GM21723 (cell line): ENCODE data around the gene CFAP54.
"Not testable (repeated sequence)": the region's sequence is repeated elsewhere in the genome, so short reads cannot be mapped to it uniquely, and the experiment has no call there.

Experiments used
- ATAC-seq: cut with Tn5 transposase; IDR thresholded peaks from one replicate; pipeline ENCODE4 v1.9.1; 2021; ENCODE audit warnings: mild to moderate bottlenecking, moderate library complexity; ENCODE audit not compliant: unreplicated experiment

Gene CFAP54

DNA sequence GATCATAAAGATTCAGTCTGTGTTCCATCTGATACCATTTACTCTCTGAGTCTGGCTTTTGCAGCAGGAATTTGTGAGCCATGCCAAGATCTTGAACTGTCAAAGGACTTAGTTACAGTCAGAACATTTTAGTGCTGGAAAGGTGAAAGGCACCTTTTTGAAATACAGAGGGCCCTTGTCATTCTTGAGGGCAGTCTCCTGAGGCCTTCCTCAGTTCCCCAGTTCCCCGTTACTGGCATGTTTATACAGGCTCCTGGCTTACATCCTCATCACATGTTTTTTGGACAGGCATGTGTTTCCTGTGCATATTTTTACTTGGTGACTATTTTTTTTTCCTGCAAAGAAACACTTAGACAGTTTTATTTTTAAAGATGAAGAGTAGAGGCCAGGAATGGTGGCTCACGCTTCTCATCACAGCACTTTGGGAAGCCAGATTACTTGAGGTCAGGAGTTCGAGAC, 21.0 kb downstream of the CFAP54 start:
- ATAC-seq = no peak

DNA sequence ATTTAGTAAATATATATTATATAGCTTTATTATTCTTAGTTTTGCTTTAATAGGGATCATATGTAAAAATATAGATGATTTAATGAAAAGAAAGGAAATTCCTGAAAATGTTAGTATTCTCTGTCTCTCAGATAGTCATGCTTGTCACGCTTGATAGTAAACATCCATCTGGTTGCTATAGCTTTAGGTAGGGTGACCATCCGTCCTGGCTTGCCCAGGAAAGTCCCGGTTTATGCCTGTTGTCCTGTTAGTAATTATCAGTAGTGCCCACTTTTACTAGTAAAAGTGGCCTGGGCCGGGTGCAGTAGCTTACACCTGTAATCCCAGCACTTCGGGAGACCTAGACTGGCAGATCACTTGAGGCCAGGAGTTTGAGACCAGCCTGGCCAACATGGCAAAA, 23.8 kb downstream of the CFAP54 start:
- ATAC-seq = no peak

DNA sequence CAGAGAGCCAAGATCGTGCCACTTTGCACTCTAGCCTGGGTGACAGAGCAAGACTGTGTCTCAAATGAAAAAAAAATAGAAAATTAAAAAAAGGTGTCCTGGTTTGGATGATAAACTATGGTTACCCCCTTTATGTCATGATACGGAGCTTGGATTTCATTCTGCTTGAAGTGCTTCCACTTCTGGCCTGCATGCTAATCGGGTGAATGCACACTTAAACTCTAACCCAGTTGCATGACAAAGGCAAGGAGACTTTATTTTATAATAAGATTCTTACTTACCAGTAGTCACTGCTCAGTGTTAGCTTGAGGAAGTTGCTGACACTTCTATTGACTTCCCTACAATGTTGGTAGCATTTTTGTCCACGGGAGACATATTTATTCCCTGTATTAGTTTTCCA, 24.3 kb downstream of the CFAP54 start:
- ATAC-seq = no peak

DNA sequence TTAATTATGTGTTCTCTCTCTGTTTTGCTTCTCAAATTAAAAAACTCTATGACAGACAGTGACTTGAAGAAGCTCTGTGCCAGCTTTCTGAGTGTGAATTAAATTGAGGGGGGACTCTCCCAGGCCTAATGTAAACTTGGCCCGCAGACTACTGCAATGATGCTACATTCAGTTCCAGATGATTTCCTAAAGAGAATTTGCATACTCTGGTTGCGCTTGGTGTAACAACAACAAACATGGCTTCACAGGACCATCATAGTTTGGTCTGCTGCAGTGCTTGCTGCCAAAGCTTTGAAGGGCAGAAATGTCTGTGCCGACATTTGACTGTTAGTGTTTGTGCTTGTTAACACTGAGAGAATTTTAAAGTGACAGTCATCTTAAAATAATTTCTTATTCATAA, 25.0 kb downstream of the CFAP54 start:
- peak; percentile 78 for ATAC-seq

DNA sequence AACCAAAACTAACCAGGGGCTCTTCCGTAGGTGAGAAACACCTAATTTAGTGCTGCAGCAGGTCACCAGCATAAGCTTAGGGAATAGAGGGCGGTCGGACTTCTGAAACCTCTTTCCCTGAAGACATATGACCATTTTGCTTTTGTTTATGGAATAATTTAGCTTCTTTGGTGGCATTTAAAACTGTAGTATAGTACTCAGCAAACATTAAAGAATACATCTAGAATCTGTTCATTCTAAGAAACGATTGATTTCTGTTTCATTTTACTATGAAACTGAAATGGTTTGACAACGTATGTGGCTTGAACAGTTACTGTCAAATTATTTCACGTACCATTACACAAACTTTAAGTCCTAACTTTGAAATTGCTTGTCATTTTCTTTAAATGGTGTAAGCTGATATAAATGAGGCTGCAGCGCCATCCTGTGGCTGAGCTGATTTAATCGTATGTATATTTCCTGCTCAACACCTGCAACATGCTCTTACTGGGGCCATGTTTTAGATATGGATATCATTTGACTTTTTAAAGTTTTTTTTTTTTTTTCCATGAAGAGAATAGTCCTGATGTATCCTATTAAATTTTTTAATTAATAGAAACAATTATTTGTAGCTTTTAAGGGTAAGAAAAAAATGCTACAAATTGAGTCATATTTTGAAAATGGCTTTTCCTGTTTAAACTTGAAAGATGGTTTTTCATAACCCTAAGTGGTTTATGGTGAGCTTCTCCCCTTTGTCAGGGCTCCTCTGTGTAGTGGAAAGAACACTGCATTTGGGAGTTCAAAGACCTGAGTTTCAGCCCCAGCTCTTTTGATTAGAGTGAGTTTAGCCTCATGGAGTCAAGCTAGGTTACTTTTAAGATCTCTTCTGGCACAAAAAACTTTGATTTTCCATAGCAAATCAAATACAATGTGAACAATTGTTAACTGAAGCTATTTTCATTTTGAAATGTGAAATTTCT, 27.4 kb downstream of the CFAP54 start:
- ATAC-seq = peak; percentile 66

DNA sequence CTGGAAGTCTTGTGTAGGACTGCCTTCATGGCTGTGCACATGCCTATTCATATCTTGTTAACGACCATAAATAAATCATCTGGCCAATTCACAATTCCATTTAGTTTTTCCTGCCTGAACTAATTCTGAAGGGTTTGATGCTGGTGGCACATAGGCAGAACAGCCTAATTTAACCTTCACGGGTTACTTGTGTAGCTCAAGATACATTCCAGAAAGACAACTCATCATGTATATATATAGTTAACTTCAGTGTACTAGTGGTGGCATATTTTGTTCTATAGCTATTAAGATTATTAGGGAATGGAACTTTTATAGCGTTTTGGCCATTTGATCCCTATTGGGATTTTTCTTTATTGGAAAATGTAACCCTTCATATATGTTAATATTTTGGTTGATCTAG, 31.4 kb downstream of the CFAP54 start:
- ATAC-seq = no peak

DNA sequence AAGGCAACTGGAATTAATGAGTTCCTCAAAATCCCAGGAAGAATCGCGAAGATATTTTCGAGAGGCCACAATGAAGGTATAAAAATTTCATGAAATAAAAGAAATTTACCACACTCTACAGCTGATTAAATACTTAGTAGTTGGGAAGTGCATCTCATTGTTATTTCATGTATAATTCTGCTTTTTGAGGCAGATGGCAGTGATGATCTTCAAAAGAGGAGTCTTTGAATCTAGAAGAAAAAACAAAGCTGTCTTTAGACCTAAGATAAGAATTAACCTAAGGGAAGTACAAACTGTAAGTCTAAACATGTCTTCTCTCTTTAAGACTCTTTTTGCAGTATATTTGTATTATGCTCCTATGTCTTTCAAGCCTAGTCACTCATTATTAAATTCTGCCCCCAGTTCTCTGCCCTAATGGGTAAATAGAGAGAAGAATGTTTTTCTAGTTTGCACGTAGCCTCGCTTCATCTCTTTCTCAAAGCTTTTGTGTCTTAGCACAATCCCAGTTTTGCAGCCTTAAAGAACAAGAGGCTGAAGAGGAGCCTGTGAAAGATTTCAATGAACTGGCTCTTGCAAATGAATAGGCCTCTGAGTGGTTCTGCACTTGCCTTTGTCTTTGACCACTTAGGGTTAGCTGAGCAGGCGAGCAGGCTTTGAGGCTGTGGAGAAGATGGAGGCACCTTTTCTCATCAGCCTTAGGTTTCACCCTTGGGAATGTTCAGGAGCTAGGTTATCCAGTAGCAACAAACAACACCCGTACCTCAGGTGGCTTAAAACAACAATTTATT, 32.7 kb downstream of the CFAP54 start:
- ATAC-seq = no peak

DNA sequence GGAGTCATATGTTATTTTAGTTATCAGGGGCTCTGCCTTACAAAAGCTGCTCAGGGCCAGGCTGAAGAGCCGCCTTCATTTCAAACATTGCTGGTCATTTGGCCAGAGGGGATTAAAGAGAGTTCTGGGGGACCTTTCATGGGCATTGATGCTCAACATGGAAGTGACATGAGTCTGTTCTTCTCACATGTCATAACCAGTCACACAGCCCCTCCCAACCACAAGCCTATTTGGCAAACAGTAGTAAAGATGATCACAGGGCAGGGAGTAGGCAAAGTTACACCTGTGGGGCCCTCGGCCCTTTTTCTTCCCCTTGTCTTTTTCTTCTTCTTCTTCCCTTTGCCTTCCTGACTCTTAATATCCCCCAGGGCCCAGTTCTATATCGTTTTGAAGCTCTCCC, 33.3 kb downstream of the CFAP54 start:
- no peak for ATAC-seq

DNA sequence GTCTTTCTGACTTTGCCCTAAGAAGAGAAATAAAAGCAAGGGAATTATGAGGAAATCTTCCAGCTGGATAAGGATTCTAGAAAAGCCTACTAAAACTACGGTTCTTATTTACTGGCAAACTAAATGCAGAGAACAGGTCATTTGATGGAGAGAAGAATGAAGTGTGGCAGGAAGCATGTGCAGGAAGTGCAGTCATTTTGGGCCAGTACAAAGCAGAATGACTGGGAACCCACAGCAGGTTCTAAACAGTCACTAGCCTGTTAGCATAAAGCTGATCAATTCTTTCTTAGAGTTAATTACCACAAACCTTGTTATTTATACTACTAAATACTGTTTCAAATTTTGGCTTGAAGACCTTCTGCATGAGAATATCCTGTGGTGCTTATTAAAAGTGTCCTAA, 36.7 kb downstream of the CFAP54 start:
- ATAC-seq = no peak

DNA sequence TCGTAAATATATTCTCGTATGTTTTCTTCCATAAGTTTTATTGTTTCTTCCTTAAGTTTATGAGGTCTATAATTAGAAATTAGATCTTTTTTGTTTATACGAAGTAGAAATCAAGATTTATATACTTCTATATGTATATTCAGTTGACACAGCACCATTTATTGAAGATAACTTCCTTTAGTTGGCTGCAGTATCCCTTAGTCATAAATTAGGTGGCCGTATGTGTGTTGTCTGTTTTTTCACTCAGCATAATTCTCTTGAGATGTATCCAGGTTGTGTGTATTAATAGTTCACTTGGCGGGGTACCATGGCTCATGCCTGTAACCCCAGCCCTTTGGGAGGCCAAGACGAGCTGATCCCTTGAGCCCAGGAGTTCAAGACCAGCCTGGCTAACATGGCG, 40.5 kb downstream of the CFAP54 start:
- ATAC-seq = no peak

DNA sequence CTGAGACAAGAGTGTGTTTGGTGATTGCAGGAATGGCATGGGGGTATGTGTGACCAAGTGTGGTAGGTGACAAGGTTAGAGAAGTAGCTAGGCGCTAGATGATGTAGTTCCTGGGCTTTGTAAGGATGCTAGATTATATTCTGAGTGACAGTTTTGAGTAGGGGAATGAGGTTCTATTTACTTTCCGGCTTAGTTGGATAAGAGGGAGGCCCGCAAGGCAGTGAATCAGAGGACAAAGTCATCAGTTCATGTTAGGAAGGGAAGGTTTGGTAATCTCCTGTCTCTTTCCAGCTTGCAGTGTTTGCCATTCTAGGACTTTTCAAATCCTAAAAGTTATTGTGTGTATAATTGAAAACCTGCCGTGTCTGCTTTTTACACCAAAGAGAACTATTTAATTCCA, 45.0 kb downstream of the CFAP54 start:
- ATAC-seq = no peak

DNA sequence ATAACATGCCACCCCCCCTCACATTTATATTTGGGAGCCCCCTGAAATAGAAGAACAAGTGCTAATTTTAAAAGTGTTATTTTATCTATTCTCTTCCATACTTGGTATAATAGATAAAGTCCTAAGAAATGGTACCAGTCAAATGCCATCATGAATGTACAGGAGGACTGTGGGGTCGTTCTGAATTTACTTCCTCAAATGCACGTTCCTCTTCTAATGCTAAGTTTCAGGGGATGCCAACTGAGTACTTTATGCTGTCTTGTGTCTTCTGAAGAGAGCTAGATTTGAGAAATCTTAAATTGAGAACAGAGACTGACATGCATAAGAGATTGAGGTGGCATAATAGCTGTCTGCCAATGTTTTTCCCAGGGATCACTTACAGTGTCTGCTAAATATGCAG, 59.0 kb downstream of the CFAP54 start:
- ATAC-seq = no peak

DNA sequence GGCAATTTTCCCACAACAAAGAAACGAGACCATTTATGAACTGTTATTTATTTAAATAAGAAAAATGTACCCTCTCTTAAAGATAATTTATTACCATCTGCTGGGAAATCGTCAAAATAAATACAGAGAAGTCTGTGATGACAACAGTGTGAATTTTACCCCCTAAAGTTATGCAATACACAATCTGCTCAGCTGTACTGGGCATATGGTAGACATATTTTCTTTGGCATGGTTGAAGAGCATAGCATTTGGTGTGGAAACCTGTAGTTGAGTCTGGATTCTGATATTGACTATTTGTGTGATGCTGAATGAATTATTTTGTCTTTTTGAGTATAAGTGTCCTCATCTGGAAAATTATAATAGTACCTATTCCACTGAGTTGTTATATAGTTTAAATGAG, 60.0 kb downstream of the CFAP54 start:
- ATAC-seq = no peak

DNA sequence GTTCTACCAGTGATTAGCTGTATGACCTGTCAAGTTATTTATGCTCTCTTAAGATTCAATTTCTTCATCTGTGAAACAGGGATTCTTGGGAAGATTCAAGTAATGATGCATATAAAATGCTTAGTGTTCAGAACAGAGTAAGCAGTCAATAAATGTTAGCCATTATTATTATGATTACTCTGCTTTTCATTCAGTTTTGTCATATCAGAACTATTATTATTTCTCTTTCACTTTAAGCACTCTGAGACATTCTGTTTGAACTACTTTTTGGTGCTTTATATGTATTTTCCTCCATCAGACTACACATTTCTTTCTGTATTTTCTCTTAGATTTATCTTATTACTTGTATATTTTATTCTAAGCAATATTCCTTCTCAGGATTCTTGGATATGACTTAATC, 81.2 kb downstream of the CFAP54 start:
- ATAC-seq = peak; percentile 20

DNA sequence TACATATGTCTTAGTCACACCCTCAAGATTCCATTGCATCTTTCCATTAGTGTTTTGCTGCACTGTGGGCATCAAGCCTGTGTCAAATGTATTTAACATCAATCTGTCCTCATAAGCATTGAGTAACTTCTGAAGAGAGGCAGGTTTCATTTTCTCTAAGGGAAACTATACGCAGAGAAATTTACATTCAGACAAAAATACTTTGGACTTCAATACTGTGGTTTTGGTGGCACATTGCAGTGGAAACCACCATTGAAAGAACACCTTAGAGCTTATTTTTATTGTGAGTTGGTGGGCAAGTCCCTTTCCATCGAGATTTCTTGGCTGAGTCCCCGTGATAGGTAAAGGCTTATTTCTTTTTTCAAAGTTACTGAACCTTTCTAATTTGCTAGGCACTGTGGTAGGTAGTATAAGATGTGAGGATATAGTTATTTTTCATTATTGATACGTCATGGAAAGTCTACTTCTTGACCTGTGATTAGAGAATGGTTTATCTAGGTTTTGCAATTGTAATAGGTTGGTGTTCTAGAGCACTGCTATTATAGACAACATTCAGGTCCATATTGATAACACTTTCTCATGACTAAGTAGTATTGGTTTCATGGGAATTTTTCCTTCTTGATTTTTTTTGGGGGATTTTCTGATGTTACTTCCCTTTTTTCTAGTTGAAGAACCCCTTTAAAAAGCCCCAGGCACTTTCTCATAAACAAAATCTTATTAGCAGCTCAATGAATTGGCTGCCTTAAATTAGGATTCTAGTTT, 81.9 kb downstream of the CFAP54 start:
- peak; percentile 89 for ATAC-seq

DNA sequence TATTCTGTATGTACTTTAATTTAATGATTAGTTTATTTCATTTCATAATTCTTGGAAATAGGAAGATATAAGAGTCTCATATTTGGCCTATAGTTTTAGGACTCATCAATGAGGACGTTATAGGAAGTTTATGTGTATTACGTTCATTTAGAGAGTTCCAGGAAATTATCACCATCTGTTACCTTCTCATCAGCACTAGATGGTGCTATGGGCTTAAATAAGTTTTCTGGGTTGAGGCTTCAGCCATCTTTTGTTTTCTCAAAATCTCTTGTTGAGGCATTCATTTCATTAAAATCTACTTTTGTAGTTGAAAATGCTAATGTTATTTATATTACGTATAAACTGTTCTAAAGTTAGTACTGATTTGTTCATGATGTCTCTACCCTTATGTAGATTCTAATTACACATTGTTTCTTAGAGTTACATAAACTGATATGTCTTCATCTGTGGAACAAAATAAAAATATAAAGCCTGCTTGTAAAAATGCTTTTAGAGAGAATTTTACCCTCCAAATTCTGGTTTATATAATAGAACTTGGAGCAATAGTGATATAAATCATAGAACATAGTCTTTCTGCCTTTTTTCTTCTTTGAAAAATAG, 89.2 kb downstream of the CFAP54 start:
- ATAC-seq = peak; percentile 95

DNA sequence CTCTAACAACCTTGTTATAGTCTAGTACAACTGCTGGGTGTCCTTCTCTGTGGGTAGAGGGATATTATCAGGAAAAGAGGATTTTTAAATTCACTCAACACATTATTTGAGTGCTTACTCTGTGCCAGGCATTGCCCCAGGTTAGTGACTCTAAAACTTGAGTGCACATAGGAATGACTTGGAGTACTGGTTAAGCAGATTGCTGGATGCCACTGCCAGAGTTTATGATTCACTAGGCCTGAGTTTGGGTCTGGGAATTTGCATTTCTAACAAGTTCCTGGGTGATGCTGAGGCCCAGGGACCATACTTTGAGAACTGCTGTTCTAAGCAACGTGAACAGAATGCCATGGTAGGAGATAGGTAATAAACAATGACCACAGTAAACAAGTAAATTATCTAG, 96.6 kb downstream of the CFAP54 start:
- ATAC-seq = no peak

DNA sequence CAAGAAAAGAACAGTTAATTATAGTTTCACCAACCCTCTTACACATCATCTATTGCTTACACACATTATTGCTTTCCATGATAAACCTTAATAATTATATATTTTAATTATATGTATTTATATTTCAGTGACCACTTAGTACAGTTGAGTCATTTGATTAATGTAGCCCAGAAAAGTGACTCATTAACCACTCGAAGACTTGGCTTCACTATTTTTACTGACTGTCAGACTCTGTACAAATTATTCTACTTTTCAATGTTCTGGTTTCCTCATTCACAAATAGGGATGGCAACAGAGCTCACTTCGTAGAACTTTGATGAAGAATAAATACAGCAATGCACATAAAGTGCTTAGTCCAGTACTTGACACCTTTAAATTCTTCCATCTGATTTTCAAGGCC, 98.3 kb downstream of the CFAP54 start:
- ATAC-seq = no peak

DNA sequence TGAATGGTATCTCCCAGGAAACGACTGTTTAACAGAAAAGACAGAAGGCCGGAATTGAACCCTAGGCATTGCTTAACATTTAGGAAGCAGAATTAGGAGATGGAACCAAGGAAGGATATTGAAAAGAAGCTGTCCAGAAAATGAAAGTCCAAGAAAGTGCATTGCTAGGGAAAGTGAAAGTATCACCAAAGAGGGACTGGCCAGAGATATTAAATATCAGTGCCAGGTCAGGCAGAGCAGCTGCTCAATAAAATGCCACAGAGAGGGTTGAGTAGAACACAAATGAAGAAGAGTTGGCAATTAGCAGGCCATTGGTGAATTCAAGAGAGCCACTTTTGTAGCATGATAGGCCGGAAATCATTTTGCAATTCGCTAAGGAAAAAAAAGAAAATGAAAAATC, 101.6 kb downstream of the CFAP54 start:
- no peak for ATAC-seq

DNA sequence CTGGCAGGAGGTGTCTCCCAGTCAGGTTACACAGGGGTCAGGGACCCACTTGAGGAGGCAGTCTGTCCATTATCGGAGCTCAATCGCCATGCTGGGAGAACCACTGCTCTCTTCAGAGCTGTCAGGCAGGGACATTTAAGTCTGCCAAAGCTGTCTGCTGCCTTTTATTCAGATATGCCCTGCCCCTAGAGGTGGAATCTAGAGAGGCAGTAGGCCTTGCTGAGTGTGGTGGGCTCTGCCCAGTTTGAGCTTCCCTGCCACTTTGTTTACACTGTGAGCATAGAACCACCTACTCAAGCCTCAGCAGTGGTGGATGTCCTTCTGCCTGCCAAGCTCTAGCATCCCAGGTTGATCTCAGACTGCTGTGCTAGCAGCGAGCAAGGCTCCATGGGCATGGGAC, 115.0 kb downstream of the CFAP54 start:
- not testable (repeated sequence) for ATAC-seq

DNA sequence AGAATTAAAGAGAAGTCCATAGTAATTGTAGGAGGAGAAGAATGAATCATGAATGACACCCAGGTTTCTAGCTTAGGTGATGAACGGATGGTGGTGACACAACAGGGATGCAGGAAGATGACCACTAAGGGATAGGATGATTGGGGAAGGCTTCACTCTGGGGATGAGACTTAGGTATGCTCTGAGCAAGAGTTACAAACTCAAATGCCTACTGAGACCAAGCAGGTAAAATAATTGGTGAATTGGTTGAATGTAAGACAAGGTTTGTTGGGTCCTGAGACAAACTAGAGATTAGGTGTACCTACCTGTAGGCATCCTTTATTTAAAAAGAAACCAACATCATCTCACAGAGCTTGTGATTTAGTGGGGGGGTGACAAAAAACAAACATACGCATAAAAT, 116.3 kb downstream of the CFAP54 start:
- no peak for ATAC-seq
